Ammon's horn (tissue), 1 donor: ENCODE results near the gene SEPTIN1.
A peak's percentile ranks its signal among the peaks of the same experiment; 100 is the strongest.
"Not testable (repeated sequence)": the region's sequence is repeated elsewhere in the genome, so short reads cannot be mapped to it uniquely, and the experiment has no call there.

ENCODE experiments used
- DNase-seq: peaks from one replicate; pipeline ENCODE4 v3.0.0-alpha.2; 2016; ENCODE audit warnings: low spot score

Gene SEPTIN1

DNA sequence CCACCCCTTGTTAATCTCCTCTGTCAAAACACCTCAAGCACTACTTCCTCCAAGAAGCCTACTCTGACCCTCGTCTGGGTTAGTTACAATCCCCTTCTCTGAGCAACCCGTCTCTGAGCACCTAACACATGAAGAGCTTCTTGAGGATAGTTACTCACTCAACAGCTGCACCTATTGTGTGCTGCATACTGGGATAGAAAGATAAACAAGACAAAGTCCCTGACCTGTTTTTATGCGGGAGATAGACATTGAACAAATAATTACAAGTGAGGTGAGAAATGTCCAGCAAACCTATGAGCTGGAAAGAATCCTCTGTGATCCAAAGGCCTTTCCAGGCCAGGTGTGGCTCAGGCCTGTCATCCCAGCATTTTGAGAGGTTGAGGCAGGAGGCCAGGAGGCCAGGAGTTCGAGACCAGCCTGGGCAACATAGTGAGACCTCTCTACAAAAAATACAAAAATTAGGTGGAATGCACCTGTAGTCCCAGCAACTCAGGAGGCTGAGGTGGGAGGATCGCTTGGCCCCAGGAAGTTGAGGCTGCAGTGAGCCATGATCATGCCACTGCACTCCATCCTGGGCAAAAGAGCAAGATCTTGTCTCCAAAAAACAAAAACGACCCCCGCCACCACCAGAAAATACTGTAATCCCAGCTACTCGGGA is 19.5 kb upstream of the SEPTIN1 start:
- no peak for DNase-seq

DNA sequence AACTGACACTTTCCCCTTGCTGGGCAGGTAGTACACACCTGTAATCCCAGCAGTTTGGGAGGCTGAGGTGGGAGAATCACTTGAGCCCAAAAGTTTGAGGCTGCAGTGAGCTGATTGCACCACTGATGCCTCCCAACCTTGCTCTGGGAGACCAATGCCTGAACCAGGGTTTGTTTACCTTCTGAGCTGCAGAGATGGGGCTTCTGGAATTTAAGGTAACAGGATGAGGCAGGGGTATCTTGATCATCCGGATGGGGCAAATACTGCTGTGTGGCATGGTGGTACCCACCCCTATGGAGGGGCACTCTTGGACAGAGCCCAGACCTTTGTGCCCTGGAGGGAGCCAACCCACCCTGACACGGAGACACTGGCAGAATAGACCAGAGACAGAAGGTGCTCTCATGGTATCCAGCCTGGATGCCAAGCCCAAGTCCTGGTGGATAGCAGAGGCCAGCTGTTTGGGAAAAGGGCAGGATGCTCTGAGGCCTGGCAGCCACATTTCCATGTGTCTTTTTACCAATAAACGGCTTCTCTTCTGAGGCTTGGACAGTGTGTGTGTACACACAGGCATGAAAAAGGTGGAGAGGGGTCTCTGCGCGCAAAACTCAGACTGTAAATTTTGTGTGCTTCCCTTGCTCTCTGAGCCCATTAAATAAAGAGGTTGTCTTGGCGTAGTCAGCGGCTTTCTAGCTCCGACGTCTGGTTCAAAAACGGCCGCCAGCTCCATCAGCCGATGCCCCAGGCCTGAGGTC is 17.2 kb upstream of the SEPTIN1 start:
- no peak for DNase-seq

DNA sequence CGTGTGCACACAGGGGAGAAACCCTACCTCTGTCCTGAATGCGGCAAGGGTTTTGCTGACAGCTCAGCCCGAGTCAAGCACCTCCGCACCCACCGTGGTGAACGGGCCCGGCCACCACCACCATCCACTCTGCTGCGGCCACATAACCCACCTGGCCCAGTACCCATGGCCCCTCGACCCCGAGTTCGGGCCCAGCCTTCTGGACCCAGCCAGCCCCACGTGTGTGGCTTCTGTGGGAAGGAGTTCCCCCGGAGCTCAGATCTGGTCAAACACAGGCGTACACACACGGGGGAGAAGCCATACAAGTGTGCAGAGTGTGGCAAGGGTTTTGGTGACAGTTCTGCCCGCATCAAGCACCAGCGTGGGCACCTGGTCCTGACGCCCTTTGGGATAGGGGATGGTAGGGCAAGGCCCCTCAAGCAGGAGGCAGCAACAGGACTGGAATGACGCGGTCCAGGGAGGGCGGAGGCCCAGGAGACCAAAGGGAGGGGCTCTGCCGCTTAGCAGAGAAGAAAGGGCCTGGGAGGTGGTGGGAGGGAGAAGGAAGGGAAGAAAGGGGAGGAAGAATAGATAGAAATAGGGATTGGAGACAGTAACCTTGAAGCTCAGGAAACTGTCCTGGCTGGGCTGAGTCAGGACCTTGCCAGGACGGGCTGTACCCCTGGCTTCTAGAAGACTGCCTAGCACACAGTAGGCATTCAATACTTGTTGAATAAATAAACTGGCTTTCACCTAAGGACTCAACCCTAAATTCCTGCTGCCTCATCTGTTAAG is 16.5 kb upstream of the SEPTIN1 start:
- DNase-seq, result no peak

DNA sequence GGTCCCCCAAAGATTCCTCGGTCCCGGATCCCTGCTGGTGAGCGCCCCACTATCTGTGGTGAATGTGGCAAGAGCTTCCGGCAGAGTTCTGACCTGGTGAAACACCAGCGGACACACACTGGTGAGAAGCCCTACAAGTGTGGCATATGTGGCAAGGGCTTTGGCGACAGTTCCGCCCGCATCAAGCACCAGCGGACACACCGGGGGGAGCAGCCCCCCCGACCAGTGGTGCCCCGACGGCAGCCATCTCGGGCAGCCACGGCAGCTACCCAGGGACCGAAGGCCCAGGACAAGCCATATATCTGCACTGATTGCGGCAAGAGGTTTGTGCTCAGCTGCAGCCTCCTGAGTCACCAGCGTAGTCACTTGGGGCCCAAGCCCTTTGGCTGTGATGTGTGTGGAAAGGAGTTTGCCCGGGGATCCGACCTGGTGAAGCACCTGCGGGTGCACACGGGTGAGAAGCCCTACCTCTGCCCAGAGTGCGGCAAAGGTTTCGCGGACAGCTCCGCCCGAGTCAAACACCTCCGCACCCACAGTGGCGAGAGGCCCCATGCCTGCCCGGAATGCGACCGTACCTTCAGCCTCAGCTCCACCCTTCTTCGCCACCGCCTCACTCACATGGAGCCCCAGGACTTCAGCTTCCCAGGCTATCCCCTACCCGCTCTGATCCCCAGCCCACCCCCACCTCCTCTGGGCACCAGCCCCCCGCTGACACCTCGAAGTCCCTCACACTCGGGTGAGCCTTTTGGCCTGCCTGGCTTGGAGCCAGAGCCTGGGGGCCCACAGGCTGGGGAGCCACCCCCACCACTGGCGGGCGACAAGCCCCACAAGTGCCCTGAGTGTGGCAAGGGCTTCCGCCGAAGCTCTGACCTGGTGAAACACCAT is 15.7 kb upstream of the SEPTIN1 start:
- DNase-seq, result no peak

DNA sequence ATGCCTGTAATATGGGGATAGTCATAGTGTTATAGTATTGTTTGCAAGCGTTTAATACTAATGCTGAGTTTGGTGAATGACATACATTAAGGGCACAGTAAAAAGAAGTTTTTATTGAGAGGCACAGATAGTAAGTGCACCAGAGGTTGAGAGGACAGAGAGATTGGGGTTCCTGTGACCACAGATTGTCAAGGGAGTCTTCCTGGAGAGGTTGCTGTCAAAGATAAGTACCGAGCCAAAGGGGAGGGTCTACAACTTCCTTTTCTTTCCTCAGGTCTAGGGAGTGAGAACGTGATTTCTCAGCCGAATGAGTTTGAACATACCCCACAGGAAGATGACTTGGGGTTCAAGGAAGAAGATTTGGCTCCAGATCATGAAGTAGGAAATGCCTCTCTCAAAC is 14.7 kb upstream of the SEPTIN1 start:
- no peak for DNase-seq

DNA sequence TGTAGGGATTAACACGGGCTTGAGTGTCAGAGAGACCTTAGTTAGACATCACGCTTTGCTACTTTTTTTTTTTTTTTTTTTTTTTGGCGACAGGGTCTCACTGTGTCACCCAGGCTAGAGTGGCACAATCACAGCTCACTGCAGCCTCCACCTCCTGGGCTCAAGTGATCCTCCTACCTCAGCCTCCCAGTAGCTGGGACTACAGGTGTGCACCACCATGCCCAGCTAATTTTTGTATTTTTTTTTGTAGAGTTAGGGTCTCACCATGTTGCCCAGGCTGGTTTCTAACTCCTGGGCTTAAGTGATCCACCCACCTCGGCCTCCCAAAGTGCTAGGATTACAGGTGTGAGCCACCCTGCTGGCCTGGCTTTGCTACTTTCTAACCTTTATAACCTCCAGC is 14.3 kb upstream of the SEPTIN1 start:
- not testable (repeated sequence) for DNase-seq

DNA sequence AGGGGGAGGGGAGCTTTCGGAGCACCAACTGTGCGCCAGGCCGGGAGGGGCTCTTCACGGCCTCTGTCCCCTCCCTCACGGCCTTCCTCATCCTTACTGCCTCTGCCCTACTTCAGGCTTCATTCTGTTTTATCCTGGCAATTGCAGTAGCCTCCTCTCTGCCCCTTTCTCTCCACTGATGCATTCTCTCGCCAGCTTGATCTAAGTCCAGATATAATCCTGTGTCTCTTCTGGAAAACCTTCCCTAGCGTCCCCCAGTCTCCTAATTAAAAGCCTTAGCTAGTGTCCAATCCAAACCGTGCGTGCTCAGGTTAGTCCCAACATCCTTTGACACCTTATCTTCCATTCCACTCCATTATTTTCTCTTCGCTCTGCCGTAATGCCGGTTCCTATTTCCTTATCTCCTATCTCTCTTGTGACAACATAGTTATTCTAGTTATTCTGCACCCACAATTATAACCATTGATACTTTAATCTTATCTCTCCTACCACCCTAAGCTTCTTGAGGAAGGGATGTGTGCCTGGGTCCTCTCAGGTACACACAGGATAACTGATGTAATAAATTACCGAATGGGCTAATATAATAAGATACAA is 13.7 kb upstream of the SEPTIN1 start:
- DNase-seq, result no peak

DNA sequence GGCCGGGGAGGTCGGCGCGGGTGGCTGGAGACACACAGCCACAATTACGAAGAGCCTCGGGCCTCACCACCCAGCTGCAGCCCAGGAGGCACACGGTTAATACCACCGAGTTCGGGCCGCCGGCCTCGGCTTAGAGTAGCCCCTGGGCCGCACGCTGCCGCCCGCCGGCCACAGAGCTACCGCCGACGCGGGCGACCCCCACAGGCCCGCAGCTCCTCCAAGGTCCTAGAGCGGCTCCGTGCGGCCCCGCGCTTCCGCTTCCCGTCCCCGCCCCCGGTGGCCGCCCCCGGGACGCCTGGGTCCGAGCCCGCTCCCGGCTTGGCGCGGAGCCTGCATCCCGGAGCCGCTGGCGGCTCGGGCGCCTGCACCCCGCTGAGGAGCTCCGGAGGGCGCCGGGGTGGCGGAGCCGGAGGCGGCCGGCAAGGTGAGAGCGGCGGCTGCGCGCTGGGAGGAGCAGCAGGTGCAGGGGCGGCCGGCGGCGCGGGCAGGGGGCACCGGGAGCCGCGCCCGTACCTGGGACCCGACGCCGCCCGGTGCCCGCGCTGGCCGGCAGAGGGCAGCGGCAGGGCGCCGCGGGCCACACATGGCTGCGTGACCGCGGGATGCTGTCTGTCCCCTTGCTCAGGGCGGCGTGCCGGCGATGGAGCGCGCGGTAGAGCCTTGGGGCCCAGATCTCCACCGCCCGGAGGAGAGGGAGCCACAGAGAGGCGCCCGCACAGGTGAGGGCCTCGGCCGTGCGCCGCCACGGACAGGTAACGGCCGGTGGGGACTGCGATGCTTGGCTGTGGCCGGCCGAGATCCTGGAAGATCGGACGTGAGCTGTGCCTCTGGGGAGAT is 13.0 kb upstream of the SEPTIN1 start, which contains the start of gene ZNF48:
ZNF48 (plus strand) TSS at position 266 of the 837 bp plus-strand sequence; CDS start at position 641, 375 bp downstream.
- peak; percentile 94 for DNase-seq

DNA sequence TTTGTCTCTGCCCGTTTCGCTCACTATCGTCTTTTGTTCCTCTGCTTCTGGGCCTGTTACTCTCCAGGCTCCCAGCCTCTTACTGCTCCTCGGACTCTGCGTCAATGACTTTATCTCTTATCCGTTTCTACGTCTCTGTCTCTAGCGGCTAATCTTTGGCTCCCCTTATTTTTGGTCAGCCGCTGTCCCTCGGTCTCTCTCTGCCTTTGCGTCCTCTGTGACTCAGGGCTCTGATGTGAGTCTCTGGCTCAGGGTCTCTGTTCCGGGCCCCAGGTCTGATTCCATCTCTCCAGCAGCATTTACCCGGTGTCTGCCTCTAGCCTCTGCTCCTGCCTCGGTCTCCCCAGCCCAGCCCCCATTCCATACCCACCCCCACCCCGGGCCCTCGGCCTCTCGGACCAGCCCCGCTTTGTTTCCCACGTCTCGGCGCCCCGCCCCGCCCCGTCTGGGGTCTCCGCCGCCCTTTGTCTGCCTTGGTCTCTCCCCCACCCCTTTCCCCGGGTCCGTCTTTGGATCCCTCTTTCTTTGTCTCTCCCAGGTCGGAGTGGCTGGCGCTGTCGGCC is 12.3 kb upstream of the SEPTIN1 start:
- no peak for DNase-seq

DNA sequence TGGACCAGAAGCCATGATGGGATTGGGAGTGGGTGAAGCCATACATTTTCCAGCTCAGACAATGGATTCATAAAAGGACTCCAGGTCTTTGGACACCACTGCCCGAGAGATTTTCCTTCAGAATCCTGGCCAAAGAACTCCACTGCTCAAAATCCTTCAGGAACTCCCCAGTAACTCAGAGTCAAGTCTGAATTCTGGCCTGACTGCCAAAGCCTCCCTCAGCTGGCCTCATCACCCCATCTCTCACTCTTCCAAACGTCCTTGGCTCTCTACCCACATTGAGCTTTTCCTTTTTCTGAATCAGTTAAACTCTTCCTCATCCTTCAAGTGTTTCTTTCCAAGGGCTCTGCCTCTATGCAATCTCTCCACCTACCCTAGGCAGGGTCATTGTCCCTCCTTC is 1.2 kb upstream of the SEPTIN1 start:
- no peak for DNase-seq

DNA sequence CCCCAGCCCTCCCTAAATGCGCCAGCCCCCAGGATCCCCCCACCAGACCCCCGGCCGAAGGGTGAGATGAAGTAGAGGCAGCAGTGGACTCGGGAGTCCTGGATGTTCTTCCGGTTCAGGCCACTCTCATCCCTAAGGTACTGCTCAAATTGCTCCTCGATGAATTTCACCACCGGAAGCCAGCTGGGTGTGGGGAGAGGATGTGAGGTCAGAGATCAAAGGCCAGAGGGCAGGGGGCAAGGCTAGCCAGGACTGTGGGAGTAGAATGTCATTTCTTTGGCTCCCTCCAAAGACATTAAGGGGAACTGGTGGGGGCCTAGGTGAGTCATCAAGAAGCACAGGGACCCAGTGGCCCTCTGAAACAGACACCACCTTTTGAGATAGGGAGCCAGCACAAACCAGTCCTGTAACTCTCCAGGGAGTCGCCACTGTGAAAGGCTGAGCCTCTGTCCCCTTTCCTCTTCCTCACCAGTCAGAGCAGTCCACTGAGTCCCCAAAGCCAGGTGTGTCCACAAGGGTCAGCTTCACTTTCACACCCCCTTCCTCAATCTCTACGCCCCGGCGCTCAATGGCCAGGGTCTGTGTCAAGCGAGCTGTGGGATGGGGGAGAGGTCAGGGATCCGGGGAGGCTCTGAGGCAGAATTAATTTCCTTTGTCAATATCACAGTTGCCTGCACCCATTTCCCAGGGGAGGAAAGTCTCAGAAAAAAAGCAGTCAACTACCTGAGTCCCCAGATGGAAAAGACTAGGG is 895 bp downstream of the SEPTIN1 start:
- DNase-seq, result no peak

DNA sequence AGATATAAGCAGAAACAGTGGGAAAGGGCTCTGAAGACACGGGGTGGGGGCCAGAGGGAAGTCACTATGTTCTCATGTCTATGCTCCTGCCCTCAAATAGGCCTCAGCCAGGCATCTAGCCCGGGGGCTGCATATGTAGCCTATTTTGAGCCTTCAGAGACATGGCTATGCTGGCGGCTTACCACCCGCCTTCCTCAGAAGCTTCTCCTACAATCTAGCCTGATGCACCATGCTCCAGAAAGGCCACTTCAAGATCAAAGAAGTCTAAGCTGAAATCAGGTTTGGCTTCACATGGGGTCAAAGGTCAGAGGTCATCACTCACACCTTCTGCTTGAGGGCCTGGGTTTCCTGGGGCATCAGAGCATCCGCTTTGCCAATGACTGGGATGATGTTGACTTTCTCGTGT is 1.6 kb downstream of the SEPTIN1 start:
- DNase-seq, result no peak

DNA sequence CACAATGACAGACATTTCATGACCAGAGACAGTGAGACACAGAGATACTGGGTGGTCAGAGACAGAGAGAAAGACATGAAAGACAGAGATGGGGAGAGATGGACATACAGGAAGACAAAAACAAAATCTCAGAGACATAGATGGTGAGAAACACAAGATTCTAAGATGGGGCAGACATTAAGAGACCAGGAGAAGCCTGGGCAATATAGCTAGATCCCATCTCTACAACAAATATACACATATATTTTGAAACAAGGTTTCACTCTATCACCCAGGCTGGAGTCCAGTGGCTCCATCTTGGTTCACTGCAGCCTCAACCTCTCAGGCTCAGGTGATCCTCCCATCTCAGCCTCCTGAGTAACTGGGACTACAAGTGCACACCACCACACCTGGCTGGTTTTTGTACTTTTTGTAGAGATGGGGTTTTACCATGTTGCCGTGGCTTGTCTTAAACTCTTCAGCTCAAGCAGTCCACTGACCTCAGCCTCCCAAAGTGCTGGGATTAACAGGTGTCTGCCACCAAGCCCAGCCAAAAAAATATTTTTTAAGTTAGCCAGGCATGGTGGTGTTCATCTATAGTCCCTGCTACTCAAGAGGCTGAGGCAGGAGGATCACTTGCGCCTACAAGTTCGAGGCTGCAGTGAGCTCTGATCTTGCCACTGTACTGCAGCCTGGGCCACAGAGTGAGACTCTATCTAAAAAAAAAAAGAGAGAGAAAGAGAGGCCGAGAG is 2.1 kb downstream of the SEPTIN1 start:
- no peak for DNase-seq

DNA sequence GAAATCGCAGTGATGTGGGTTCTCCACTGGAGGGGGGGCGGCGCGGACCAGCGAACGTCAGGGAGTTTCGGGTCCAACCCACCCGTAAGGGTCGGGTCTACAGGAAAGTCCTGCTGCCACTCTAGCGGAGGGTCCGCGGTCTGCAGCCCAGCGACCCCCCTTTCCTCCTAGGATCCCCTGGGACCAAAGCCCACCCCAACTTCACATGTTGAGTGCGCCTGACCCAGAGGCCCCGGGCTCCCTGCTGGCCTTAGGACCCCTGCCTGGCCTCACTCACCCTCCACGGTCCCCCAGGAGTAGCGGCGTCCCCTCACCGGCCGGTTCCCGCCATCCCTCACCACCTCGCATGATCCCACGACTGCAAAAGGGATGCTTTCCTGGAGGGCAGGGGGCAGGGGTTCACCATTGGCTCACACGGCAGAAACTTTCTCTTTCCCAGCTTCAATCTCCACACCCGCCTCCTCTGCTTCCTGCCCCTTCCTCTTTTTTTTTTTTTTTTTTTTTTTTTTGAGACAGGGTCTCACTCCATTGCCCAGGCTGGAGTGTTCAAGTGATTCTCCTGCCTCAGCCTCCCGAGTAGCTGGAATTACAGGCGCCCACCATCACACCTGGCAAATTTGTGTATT is 3.1 kb downstream of the SEPTIN1 start:
- no peak for DNase-seq

DNA sequence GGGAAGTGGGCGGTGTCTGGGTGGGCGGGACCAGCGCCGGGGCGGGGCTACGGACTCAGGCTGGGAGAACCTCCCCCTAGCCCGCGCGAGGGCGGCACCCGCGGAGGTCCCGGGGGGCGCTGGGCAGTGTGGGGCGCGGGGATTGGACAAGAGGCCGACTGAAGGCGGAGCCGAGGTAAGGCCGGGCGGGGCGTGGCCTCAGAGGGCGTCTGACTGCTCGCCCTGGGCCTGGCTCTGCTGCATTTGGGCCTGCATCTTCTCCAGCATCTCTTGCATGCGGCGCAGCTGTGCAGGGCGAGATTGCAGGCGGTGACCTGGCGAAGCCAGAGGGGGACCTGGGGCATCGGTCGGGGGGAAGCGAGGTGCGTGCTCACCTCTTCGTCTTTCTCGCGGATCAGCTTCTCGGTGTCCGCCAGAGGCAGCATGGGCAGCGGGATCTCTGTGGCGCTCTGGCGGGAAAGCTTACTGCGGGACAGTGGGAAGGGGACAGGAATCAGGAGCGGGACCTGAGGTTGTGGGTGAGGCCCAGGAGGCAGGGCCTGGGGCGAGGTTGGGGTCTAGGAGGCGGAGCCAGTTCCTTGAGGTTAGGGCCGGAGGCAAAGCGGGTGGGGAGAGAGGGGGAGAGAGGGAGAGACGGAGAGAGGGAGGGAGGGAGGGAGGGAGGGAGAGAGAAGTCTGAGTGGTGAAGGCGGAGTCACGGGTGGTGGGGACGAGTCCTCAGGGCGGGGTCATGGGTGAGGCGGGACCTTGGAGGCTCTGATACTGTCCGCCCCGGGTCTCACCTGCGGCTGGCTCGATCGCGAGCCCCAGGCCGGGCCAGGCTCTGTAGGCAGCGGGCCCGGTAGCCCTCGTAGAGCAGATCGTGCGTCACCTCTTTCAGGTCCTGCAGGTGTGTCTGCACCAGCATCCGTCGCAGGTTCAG is 3.9 kb downstream of the SEPTIN1 start:
- DNase-seq, result peak; percentile 99

DNA sequence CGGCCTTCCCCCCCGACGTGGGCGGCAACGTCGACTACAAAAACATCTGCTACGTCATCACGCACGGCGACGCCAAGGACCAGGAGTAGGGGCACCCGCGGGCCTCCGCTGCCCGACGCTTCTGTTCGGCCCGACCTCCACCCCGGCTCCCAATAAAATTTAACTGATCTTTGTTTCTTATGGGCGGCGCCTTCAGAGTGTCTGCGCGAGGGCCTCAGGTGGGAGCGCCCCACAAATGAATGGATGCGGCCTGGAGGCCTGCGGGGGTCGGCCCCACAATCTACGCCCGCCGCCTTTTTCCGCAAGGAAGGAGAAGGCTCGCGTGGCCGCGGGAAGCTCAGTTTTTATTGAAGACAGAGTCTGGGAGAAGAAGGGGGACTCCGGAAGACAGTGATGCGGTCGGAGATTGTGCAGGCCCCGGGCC is 4.5 kb downstream of the SEPTIN1 start:
- DNase-seq, result peak; percentile 99
